Suprapubic skin (tissue), 4 donors: ENCODE results near the gene MYL4.
"Not testable (repeated sequence)": the region's sequence is repeated elsewhere in the genome, so short reads cannot be mapped to it uniquely, and the experiment has no call there.

Source experiments
- CTCF ChIP-seq, 2 donors: fragments of 200-600 bp in 1 of 2; fragments of 450-650 bp in 1 of 2; sonication (generic) in 1 of 2; IDR thresholded peaks; one replicate each; pipeline ENCODE4 v1.5.1; 2016 to 2019; ENCODE audit warnings: antibody characterized with exemption in 2 of 2, mild to moderate bottlenecking in 1 of 2, moderate library complexity in 1 of 2
- EP300 ChIP-seq: sonication (generic); formaldehyde crosslinking; IDR thresholded peaks from one replicate; pipeline ENCODE4 v1.6.1; 2017; ENCODE audit warnings: antibody characterized with exemption
- POLR2A ChIP-seq, 2 donors: fragments of 450-650 bp; IDR thresholded peaks; one replicate each; pipeline ENCODE4 v1.6.1; 2017; ENCODE audit warnings: antibody characterized with exemption in 2 of 2, mild to moderate bottlenecking in 2 of 2, moderate library complexity in 2 of 2
- POLR2AphosphoS5 ChIP-seq, 3 donors: sonication (generic); formaldehyde crosslinking; IDR thresholded peaks; one replicate each; pipeline ENCODE4 v1.6.1; 2017; ENCODE audit warnings: antibody characterized with exemption in 3 of 3

- TF ChIP-seq CTCF (IDR thresholded peaks at IDR 0.05); POLR2AphosphoS5 (IDR thresholded peaks at IDR 0.05); POLR2A (IDR thresholded peaks at IDR 0.05); EP300: not testable (repeated sequence)
These were observed 28.2 kb upstream of the MYL4 start for GRCh38 chr17:47180988-47181387.
